ENCODE results near the gene TAF1A. TPM values are rescaled to one million over a fixed set of nuclear protein-coding genes. Genes with fewer than 3 reads are reported as not detected.

Gene TAF1A
- total and polyA plus RNA-seq, 2 of the 8 experiments (the other 6 are each of a cell fraction or from before 2014, with no cell fraction given) = 3.3 to 16.7 TPM

GRCh38 chr1:222617367-222617951 is 27.7 kb upstream of the TAF1A start (continued):
- peak; percentile 32 for TF ChIP-seq ASH2L (IDR thresholded peaks at IDR 0.05; ENCODE audit: low read length)
- no peak for TF ChIP-seq TBP (IDR thresholded peaks at IDR 0.05; ENCODE audit: low read depth, low read length)
- TF ChIP-seq RXRA (IDR thresholded peaks at IDR 0.05; ENCODE audit: insufficient read depth, low read depth, low read length) = no peak
- TF ChIP-seq CTCF (IDR thresholded peaks at IDR 0.05; ENCODE audit: control extremely low read depth in 1 of 3, insufficient read depth in 1 of 3, low read depth in 1 of 3, low read length in 3 of 3) = no peak
- peak; percentile 83 for TF ChIP-seq SP1 (IDR thresholded peaks at IDR 0.05; ENCODE audit: low read depth, low read length)
- no peak for TF ChIP-seq JUND (IDR thresholded peaks at IDR 0.05; ENCODE audit: low read length)
- no peak for TF ChIP-seq YY1 (IDR thresholded peaks at IDR 0.05; ENCODE audit: low read depth, low read length)
- no peak for TF ChIP-seq CBX8 (IDR thresholded peaks at IDR 0.05; ENCODE audit: borderline replicate concordance, low read depth, low read length)
- peak; percentile 33; the same call in 1 of the 2 replicates for TF ChIP-seq USF2 (IDR thresholded peaks at IDR 0.05; ENCODE audit: low read length)
- TF ChIP-seq SIX5 (IDR thresholded peaks at IDR 0.05; ENCODE audit: low read depth, low read length) = no peak
- TF ChIP-seq BCL11A (IDR thresholded peaks at IDR 0.05; ENCODE audit: low read depth in 2 of 2, low read length in 2 of 2) = no peak
- TF ChIP-seq CHD2 (IDR thresholded peaks at IDR 0.05; ENCODE audit: low read length) = peak; percentile 78
- TF ChIP-seq TCF12 (IDR thresholded peaks at IDR 0.05; ENCODE audit: low read depth, low read length) = no peak
- peak; percentile 64; the same call in 1 of the 2 replicates for TF ChIP-seq MAX (IDR thresholded peaks at IDR 0.05)
- TF ChIP-seq MAFK (IDR thresholded peaks at IDR 0.05; ENCODE audit: low read depth, low read length) = no peak
- TF ChIP-seq KDM1A (IDR thresholded peaks at IDR 0.05; ENCODE audit: borderline replicate concordance, low read length) = no peak
- no peak for TF ChIP-seq E2F6 (IDR thresholded peaks at IDR 0.05)
- no peak for TF ChIP-seq SAP30 (IDR thresholded peaks at IDR 0.05; ENCODE audit: insufficient read depth, insufficient replicate concordance, low read length)
- TF ChIP-seq CTBP2 (IDR thresholded peaks at IDR 0.05; ENCODE audit: borderline replicate concordance, insufficient read depth, insufficient read length, low read length) = no peak
- no peak for TF ChIP-seq FOSL1 (IDR thresholded peaks at IDR 0.05; ENCODE audit: insufficient read depth, low read depth, low read length)
- TF ChIP-seq PHF8 (conservative IDR thresholded peaks at IDR 0.05; ENCODE audit: low read depth, low read length) = peak; percentile 61
